Ecto neural progenitor cell (in vitro differentiated cells): ENCODE measurements around the gene MRAS.
"Not testable (repeated sequence)": the region's sequence is repeated elsewhere in the genome, so short reads cannot be mapped to it uniquely, and the experiment has no call there.

Experiments
- DNase-seq: peaks from one replicate; pipeline ENCODE4 v3.0.0-alpha.2; 2018; ENCODE audit warnings: low spot score

The MRAS gene

GRCh38 chr3:138389841-138390581 lies 41.6 kb downstream of the MRAS start:
- no peak for DNase-seq

DNA sequence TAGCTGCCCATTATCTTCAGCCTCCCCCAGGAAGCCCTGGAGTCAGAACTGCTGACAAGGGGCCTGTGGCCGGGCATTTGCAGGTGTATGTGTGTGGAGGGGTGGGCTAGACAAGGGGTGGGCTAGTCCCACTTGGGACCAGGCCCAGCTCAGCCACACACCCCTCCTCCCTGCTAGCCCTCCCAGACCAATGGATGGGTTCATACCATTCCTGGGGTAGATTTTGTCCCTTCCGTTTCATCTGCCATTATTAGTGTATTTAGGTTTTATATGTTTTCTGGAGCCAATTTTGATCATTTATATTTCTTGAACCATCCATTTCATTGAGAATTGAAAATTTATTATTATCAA lies 42.2 kb downstream of the MRAS start:
- no peak for DNase-seq

GRCh38 chr3:138394156-138394555 lies 45.8 kb downstream of the MRAS start:
- DNase-seq: no peak

GRCh38 chr3:138394686-138395085 lies 46.3 kb downstream of the MRAS start:
- no peak for DNase-seq

GRCh38 chr3:138395865-138396751 lies 47.7 kb downstream of the MRAS start:
- DNase-seq: no peak

DNA sequence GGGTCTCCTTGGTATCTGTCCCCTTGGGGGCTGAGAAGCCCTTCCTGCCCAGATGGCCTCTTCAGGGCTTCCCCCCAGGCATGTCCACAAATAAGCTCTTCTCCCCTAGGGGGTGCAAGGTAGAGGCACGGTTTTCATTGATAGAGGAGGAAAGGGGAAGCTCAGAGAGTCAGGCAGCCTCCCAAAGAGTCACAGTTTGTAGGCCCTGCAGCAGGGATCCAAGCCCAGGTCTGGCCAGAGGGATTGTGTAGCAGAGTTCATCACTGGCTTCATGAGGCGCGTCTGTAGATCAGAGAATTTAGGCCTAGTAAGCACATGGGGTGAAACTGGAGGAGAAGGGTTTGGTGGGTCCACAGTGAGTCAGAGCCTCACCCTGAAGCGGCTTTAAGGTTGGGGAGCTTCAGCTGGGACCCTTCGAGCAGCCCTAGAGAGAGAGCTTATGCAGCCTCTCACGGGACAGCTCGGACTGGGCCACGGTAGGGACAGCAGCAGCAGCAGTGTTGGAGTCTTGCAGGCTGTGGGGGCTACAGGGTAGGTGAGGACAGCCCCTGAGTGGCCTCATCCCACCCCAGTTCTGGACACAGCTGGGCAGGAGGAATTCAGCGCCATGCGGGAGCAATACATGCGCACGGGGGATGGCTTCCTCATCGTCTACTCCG lies 48.5 kb downstream of the MRAS start:
- no peak for DNase-seq

GRCh38 chr3:138397983-138398382 lies 49.6 kb downstream of the MRAS start:
- DNase-seq: no peak

GRCh38 chr3:138398791-138399575 lies 50.6 kb downstream of the MRAS start:
- no peak for DNase-seq

DNA sequence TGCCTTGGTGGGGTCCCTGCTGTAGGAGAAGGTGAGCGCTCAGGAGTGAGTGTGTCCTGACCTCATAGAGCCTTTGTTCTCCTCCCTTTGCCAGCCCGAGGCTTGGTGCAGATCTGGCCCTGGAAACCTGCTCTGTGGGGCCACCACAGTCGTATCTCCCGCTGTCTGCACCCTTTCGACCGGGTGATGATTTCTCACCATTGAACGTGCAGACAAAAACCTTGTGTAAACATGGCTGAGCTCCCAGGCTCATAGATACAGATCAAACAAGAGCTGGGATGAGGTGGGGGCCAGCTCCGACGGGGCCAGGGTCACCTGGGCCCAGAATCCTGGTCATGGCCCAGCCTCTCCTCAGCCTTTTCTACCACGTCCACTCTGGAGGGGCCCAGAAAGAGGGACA lies 51.4 kb downstream of the MRAS start:
- no peak for DNase-seq

DNA sequence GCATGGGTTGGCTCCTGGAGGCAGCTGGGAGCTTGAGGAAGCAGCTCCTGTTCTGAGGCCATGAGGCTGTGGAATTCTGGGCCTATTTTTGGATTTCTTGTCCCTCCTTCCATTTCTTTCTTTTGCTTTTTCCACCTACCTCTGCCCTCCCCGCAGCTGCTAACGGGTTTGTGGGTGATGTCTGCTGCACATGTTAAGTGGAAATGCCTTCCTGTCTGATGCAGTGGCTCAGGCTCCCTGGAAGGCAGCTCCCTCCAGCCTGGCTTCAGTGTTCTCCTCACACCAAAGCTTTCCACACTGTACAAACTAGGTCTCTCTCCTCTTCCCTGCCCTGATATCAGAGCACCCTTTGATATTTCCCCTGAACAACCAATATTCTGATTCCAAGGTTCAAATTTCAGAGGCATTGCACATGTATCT lies 52.3 kb downstream of the MRAS start:
- no peak for DNase-seq

DNA sequence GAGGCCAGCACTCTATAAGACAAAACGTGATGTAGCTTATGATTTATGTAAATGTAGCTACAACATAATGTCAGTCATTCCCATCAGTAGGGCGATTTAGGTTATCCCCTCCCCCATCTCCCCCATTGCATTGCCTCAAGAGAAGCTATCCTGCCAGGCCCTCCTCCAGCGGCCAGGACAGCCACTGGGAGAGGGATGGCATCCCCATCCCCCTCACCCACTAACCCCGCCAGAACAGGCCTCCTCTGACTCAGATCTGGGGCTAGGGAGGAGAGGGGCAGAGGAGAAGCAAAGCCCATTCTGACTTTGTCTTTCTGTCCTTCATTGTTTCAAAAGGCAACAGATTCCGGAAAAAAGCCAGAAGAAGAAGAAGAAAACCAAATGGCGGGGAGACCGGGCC lies 53.5 kb downstream of the MRAS start:
- DNase-seq: no peak

GRCh38 chr3:138404121-138404520 lies 55.7 kb downstream of the MRAS start:
- DNase-seq: no peak

GRCh38 chr3:138405001-138405400 lies 56.6 kb downstream of the MRAS start:
- DNase-seq: no peak

GRCh38 chr3:138405486-138405885 lies 57.1 kb downstream of the MRAS start:
- no peak for DNase-seq

DNA sequence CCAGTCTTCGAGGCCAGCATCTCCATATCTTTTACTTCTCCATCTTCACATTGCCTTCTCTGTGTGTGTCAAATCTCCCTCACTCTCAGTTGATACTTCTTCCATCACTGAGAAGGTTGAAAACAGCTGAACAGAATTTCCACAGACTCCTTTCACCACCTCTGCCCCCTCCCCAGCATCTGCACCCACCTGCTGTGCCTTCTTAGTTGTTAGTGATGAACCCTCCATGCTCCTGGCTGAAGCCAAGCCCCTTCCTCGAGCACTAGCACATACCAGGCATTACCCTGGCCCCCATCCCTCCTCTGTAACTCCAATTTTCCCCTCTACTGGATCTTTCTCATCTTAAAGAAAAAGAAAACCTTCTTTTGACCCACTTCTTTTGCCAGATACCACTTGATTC lies 58.2 kb downstream of the MRAS start:
- no peak for DNase-seq

- no peak for DNase-seq
Observed at GRCh38 chr3:138407236-138407907, 59.0 kb downstream of the MRAS start.

DNA sequence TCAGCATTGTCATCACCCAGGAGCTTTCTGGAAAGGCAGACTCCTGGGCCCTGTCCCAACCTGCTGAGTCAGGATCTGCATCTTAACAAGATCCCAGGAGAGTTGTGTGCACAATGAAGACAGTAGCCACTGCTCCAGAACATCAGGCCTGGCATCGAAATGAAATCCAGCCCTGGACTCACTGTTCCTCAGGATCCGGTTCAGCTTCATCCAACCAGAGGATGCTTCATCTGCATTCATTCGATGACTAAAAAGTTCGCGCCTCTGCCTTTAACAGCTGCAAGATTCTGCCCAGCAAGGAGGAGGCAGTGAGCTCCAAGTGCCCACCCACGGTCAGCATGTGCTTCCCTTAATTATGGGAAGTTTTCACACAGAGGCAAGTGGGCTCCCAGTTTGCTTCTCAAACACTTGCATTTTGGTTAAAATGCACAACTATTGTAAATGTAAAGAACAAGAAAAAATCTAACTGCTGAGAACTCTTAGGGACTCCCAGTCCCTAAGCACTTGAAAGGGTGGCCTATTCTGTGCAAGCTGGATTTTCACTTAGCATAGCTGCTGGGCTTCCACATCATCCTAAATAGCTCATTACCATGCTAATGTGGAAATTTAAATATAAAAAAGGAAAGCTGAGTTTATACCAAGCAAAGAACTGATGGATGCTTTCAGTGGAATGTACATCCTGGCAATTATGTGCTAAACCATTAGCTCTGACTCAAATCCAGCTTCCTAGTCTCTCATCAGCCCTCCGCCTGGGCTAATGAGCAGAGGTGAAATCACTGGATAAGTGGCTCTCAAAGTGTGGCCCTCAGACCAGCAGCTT lies 60.6 kb downstream of the MRAS start:
- DNase-seq: no peak

- DNase-seq: no peak
Observed at GRCh38 chr3:138412821-138413551, 64.6 kb downstream of the MRAS start.

- not testable (repeated sequence) for DNase-seq
Observed at GRCh38 chr3:138416236-138416635, 67.9 kb downstream of the MRAS start.

GRCh38 chr3:138417559-138417982 lies 69.2 kb downstream of the MRAS start:
- peak; percentile 81 for DNase-seq
